HFF-Myc (cell line): ENCODE measurements around the gene CLDN4.
"Not testable (repeated sequence)": the region's sequence is repeated elsewhere in the genome, so short reads cannot be mapped to it uniquely, and the experiment has no call there.

Source experiments
- DNase-seq: peaks from one replicate; pipeline ENCODE4 v3.0.0-alpha.2; 2011; ENCODE audit warnings: low read depth; ENCODE audit errors: extremely low read depth
- H3K4me3 ChIP-seq: replicated peaks from 2 replicates; pipeline ENCODE4 v1.5.1; 2011; ENCODE audit warnings: low read depth, mild to moderate bottlenecking, control low read depth, low read length
- TF ChIP-seq, protein P1 (sequence below): IDR thresholded peaks from 2 replicates; pipeline ENCODE4 v1.5.1; 2012; ENCODE audit warnings: mild to moderate bottlenecking, low read depth, low read length, control low read depth; ENCODE audit errors: missing control alignments

The CLDN4 gene

DNA sequence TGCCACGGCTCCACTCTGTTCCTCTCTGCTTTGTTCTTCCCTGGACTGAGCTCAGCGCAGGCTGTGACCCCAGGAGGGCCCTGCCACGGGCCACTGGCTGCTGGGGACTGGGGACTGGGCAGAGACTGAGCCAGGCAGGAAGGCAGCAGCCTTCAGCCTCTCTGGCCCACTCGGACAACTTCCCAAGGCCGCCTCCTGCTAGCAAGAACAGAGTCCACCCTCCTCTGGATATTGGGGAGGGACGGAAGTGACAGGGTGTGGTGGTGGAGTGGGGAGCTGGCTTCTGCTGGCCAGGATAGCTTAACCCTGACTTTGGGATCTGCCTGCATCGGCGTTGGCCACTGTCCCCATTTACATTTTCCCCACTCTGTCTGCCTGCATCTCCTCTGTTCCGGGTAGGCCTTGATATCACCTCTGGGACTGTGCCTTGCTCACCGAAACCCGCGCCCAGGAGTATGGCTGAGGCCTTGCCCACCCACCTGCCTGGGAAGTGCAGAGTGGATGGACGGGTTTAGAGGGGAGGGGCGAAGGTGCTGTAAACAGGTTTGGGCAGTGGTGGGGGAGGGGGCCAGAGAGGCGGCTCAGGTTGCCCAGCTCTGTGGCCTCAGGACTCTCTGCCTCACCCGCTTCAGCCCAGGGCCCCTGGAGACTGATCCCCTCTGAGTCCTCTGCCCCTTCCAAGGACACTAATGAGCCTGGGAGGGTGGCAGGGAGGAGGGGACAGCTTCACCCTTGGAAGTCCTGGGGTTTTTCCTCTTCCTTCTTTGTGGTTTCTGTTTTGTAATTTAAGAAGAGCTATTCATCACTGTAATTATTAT, 1.2 kb downstream of the CLDN4 start:
- H3K4me3 ChIP-seq, result no peak overlapping the region
- TF ChIP-seq, protein P1, sequence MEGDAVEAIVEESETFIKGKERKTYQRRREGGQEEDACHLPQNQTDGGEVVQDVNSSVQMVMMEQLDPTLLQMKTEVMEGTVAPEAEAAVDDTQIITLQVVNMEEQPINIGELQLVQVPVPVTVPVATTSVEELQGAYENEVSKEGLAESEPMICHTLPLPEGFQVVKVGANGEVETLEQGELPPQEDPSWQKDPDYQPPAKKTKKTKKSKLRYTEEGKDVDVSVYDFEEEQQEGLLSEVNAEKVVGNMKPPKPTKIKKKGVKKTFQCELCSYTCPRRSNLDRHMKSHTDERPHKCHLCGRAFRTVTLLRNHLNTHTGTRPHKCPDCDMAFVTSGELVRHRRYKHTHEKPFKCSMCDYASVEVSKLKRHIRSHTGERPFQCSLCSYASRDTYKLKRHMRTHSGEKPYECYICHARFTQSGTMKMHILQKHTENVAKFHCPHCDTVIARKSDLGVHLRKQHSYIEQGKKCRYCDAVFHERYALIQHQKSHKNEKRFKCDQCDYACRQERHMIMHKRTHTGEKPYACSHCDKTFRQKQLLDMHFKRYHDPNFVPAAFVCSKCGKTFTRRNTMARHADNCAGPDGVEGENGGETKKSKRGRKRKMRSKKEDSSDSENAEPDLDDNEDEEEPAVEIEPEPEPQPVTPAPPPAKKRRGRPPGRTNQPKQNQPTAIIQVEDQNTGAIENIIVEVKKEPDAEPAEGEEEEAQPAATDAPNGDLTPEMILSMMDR, result no peak
- DNase-seq, result no peak

DNA sequence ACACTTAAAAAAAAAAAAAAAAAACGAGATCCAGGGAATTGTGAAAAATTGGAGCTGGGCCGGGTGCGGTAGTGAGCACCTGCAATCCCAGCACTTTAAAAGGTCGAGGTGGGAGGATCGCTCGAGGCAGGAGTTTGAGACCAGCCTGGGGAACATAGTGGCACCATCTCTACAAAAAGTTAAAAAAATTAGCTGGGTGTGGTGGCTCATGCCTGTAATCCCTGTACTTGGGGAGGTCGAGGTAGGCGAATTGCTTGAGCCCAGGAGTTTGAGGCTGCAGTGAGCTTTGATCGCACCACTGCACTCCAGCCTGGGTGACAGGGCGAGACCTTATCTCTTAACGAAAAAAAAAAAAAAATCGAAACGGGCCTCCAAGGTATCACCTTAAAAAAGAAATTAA, 2.0 kb downstream of the CLDN4 start:
- no peak for DNase-seq
- no peak overlapping the region for H3K4me3 ChIP-seq
- TF ChIP-seq, protein P1, result no peak

DNA sequence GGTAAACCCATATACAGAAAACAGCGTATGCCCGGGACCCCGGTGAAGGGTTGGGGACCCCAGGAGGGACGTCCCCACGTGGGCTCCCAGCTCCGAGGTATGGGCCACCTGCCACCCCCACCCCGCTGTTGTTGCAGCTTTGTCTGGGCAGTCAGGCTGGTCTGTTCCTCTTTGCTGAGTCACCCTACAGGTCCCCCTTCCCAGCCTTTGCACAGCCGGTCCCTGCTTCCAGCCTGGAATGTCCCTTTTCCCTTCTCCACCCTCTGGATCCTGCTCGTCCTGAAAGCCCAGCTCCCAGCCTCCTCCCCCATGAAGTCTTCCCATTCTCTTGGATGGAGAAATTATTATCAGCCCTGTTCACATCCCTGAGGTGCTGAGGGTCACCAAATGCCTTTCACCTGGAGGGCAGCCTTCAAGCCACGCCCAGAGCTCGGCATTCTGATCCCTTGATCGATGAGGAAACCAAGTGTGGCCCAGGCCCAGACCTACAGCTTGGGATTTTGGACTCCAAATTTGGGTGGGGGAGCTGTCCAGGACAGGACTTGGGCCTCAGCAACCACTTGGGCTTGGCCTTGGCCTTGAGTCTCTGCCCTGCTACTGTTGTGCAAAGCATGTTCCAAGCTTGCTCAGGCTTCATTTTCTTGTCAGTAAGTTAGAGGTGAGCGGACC, 2.6 kb downstream of the CLDN4 start:
- TF ChIP-seq, protein P1, result no peak
- no peak for DNase-seq
- no peak overlapping the region for H3K4me3 ChIP-seq

DNA sequence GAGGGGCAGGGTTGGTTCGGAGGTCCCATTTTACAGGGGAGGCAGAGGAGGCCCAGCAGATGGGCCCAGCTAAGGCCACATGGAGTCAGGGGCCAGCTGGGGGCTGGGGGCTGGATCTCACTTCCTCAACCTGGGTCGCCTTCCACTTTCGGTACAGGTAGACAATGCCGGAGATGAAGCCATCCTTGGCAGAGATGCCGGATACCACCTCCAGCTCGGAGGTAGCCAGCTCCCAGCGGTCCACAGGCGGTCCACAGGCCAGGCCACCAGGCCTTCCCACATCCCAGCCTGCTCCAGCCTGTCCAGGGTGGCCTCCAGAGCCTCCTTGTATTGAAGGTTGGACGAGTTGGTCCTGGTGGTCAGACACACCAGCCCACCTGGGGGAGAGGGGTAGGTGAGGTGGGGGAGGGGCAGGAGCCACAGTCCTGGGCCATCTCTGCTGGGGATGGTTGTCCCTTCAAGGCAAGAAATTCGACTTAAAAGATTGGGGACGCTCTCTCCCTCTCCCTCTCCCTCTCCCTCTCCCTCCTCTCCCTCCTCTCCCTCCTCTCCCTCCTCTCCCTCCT, 3.9 kb downstream of the CLDN4 start:
- TF ChIP-seq, protein P1, result no peak
- DNase-seq, result no peak
- no peak overlapping the region for H3K4me3 ChIP-seq

DNA sequence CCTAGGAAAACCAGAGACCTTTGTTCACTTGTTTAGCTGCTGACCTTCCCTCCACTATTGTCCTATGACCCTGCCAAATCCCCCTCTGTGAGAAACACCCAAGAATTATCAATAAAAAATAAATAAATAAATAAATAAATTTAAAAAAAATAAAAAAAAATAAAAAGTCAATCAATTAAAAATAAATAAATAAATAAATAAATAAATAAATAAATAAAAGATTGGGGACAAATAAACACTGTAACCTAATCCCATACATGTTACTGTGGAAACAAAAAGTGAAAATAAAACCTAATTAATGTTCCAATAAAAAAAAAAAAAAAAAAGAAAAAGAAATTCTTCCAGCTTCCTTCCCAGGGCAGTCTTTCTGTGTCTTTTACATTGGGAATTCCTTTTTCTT, 6.4 kb downstream of the CLDN4 start:
- not testable (repeated sequence) for H3K4me3 ChIP-seq, DNase-seq

DNA sequence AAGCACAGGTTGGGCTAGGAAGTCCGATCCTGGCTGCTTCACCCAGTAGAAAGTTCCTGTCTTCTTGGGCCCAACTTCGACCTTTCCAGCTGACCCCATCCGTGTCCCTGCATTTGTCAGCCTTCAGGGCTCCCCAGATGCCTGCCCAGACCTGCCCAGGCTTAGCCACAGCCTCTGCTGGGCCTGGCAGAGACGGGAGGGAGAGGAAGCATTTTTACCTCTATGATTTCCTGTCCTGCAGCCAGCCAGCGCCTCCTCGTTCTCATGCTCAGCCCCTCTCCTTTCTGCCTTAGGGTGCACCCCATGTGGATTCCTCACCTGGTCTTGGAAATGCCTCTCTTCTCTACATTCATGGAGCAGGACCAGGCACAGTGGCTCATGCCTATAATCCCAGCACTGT, 7.8 kb downstream of the CLDN4 start:
- H3K4me3 ChIP-seq, result no peak overlapping the region
- DNase-seq, result no peak
- TF ChIP-seq, protein P1, result no peak

DNA sequence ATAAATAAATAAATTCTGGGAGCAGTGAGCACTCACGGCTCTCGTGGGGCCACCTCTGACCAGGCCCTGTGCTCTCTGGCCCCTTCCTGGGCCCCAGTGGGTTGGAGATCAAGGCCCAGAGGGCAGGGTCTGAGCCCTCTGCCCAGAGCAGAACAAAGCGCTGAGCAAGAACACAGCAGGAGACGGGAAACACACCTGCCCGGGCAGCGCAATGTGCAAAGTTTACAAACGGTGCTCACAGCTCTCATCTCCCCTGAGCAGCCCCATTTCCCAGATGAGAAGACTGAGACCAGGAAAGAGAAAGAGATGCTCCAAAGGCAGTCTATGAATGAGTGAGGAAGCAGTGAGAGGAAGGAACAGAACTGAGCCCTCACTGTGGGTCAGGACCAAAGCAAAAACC, 8.5 kb downstream of the CLDN4 start:
- H3K4me3 ChIP-seq, result no peak overlapping the region
- TF ChIP-seq, protein P1, result no peak
- DNase-seq, result no peak
